ENCODE measurements around the gene LRRC17.

DNA sequence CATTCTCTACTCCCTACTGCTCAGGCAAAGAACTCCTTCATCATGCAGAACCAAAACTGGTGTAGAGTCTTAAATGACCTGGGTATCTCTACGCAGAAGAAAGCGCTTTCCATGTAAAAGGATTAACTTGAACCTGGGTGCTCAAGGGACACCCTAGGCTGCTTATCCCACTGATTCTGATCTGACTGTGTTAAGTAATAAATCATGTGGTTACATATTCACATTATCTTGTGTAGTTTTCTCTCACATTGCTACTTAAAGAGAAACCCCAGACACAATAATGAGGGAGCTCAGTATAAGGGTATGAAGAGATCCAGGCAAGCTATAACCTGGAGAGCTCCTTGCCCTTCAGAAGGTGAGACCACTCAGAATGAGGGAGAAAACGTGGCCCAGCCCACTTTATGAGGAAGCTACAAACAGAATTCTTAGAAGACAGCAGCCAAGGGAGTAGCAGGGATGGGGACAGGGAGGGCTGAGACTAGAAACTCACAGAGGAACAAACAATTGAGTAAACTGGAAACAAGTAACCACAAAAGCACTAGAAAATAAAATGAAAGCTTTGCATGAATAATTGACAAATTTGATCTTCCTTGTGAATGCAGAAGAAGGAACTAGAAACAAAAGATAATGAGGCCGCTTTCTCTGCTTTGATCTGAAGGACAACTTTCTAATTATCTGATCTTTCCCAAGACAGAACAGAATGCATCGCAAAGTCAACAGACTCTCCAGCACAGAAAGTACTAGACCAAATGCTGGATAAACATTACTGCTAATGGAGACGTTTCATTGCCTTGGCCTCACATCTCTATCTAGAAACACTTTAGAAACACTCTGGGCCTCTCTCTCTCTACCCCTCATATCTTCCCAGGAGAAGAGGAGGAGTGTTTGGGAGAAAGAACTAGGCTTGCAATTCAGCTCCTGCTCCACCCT is 76.1 kb downstream of the LRRC17 start:
- TF ChIP-seq POLR2A (IDR thresholded peaks at IDR 0.05; ENCODE audit: low read depth): no peak
- TF ChIP-seq, protein P1, sequence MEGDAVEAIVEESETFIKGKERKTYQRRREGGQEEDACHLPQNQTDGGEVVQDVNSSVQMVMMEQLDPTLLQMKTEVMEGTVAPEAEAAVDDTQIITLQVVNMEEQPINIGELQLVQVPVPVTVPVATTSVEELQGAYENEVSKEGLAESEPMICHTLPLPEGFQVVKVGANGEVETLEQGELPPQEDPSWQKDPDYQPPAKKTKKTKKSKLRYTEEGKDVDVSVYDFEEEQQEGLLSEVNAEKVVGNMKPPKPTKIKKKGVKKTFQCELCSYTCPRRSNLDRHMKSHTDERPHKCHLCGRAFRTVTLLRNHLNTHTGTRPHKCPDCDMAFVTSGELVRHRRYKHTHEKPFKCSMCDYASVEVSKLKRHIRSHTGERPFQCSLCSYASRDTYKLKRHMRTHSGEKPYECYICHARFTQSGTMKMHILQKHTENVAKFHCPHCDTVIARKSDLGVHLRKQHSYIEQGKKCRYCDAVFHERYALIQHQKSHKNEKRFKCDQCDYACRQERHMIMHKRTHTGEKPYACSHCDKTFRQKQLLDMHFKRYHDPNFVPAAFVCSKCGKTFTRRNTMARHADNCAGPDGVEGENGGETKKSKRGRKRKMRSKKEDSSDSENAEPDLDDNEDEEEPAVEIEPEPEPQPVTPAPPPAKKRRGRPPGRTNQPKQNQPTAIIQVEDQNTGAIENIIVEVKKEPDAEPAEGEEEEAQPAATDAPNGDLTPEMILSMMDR (IDR thresholded peaks at IDR 0.05): no peak
- TF ChIP-seq POLR2AphosphoS5 (IDR thresholded peaks at IDR 0.05): no peak

Measured in esophagus muscularis mucosa (tissue), 3 donors.